HL-60 (cell line): Measurements from ENCODE around the gene AGAP1.

ENCODE experiments used
- DNase-seq, 2 experiments: peaks; one replicate each; pipeline ENCODE4 v3.0.0-alpha.2; 2010 to 2020; ENCODE audit warnings: low read depth in 1 of 2, low spot score in 1 of 2
- H3K27ac ChIP-seq: fragments of 250-450 bp; sonication (Bioruptor Pico); replicated peaks from 2 replicates; pipeline ENCODE4 v1.5.1; 2020; ENCODE audit warnings: mild to moderate bottlenecking, moderate library complexity
- H3K27me3 ChIP-seq: fragments of 250-450 bp; sonication (Bioruptor Pico); 2 replicates; pipeline ENCODE4 v1.5.1; 2021; ENCODE audit warnings: mild to moderate bottlenecking, moderate library complexity; ENCODE audit not compliant: insufficient read depth, poor library complexity, severe bottlenecking
- H3K4me3 ChIP-seq: replicated peaks from 2 replicates; pipeline ENCODE4 v1.5.1; 2011; ENCODE audit warnings: mild to moderate bottlenecking, control low read depth, low read length; ENCODE audit not compliant: insufficient read depth
- GABPA ChIP-seq: IDR thresholded peaks from 2 replicates; pipeline ENCODE4 v1.6.1; 2012; ENCODE audit warnings: low read depth
- POLR2AphosphoS5 ChIP-seq: IDR thresholded peaks from 2 replicates; pipeline ENCODE4 v1.6.1; 2012; ENCODE audit warnings: low read depth
- SPI1 ChIP-seq: IDR thresholded peaks from 2 replicates; pipeline ENCODE4 v1.6.1; 2012; ENCODE audit warnings: low read depth, mild to moderate bottlenecking, borderline replicate concordance
- TF ChIP-seq, protein P1 (sequence below): IDR thresholded peaks from 2 replicates; pipeline ENCODE4 v1.6.1; 2012; ENCODE audit warnings: low read depth; ENCODE audit not compliant: insufficient replicate concordance
- TF ChIP-seq, protein P2 (sequence below): IDR thresholded peaks from one replicate; pipeline ENCODE4 v1.5.1; 2011; ENCODE audit warnings: low read length, control low read depth, inconsistent platforms; ENCODE audit not compliant: insufficient read depth

Gene AGAP1

DNA sequence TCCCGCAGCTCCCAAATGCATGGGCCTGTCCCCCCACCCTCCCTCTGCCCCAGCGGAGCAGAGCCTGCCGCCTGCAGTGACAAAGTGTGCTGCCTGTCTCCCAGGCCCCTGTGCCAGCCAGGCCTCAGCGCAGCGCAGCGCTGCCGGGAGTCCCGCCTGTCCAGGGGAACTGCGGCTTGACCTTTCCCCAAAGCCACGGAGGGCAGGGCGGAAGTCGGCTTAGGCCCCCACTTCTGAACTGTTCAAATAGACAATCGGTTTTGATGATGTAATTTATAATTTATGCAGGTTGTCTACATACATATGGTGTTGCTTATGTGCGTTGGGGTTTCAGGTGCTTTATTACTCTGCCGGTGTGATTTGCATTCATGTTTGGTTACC lies 667.2 kb downstream of the AGAP1 start:
- Histone ChIP-seq H3K4me3 (no peak overlapping the region), H3K27ac (no peak overlapping the region), H3K27me3 (peaks cover 23% of the 10 kb centered on the region)
- no peak for DNase-seq
- TF ChIP-seq, protein P1, sequence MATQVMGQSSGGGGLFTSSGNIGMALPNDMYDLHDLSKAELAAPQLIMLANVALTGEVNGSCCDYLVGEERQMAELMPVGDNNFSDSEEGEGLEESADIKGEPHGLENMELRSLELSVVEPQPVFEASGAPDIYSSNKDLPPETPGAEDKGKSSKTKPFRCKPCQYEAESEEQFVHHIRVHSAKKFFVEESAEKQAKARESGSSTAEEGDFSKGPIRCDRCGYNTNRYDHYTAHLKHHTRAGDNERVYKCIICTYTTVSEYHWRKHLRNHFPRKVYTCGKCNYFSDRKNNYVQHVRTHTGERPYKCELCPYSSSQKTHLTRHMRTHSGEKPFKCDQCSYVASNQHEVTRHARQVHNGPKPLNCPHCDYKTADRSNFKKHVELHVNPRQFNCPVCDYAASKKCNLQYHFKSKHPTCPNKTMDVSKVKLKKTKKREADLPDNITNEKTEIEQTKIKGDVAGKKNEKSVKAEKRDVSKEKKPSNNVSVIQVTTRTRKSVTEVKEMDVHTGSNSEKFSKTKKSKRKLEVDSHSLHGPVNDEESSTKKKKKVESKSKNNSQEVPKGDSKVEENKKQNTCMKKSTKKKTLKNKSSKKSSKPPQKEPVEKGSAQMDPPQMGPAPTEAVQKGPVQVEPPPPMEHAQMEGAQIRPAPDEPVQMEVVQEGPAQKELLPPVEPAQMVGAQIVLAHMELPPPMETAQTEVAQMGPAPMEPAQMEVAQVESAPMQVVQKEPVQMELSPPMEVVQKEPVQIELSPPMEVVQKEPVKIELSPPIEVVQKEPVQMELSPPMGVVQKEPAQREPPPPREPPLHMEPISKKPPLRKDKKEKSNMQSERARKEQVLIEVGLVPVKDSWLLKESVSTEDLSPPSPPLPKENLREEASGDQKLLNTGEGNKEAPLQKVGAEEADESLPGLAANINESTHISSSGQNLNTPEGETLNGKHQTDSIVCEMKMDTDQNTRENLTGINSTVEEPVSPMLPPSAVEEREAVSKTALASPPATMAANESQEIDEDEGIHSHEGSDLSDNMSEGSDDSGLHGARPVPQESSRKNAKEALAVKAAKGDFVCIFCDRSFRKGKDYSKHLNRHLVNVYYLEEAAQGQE: no peak
- TF ChIP-seq, protein P2, sequence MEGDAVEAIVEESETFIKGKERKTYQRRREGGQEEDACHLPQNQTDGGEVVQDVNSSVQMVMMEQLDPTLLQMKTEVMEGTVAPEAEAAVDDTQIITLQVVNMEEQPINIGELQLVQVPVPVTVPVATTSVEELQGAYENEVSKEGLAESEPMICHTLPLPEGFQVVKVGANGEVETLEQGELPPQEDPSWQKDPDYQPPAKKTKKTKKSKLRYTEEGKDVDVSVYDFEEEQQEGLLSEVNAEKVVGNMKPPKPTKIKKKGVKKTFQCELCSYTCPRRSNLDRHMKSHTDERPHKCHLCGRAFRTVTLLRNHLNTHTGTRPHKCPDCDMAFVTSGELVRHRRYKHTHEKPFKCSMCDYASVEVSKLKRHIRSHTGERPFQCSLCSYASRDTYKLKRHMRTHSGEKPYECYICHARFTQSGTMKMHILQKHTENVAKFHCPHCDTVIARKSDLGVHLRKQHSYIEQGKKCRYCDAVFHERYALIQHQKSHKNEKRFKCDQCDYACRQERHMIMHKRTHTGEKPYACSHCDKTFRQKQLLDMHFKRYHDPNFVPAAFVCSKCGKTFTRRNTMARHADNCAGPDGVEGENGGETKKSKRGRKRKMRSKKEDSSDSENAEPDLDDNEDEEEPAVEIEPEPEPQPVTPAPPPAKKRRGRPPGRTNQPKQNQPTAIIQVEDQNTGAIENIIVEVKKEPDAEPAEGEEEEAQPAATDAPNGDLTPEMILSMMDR: no peak
- no peak for TF ChIP-seq SPI1
- no peak for TF ChIP-seq GABPA
- no peak for TF ChIP-seq POLR2AphosphoS5

DNA sequence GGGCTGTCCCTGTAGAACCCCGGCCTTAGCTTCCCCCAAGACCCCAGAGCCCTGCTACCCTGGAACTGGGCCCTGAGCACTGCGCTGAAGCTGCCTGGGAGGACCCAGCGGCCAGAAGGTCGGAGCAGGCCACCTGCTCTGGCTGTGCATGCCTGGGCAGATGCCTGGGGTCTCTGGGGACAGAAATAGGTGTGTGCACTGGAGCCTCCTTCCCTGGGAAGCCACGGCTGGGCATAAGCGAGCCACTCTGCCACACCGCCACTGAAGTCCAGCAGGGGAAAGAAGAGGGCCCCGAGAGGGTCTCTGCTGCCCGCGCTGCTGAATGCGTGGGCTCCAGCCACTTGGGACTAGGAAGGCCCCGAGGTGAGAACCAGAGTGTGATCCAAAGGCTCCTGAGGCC lies 667.7 kb downstream of the AGAP1 start:
- TF ChIP-seq, protein P1: no peak
- TF ChIP-seq SPI1: no peak
- TF ChIP-seq POLR2AphosphoS5: no peak
- TF ChIP-seq, protein P2: no peak
- no peak for TF ChIP-seq GABPA
- H3K27me3 ChIP-seq: peaks cover 28% of the 10 kb centered on the region
- H3K27ac ChIP-seq: no peak overlapping the region
- no peak for DNase-seq
- no peak overlapping the region for H3K4me3 ChIP-seq

DNA sequence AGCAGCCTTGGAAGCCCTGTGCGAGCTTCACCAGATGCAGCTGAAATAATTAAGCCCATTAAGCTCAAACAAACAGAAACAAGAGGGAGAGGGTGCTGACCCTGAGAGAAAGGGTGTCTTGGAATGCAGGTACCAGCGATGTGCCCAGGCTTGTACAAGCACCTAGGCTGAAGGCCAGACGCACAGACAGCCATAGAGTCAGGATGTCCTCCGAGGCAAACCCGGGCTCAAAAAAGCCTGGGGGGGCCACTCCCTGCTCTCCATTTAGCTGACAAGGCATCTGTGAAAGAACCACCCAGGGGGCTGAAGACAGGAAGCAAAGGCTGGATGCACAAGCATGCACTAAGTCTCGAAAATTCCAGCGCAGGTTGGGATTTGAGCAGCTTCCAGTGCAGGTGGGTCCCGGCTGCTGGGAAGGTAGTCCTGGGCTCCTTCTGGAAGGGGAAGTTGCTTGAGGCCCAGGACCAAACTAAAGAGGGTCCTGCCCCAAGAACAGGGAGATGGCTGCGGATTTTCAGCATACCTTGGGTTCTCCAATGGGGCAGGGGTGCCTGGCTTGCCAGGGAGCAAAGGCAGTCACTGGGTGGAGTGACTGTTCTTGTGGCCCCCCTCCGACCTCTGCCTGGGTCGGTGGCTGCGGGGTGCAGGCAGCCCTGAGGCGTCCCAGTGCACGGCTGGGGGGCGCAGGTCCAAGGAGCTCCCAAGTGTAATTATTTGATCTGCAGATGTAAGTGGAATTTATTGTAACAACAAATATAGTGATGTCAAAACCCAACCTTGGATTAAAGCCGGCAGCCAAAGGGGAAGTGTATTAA lies 668.4 kb downstream of the AGAP1 start:
- H3K4me3 ChIP-seq: no peak overlapping the region
- no peak for DNase-seq
- H3K27me3 ChIP-seq: peaks cover 33% of the 10 kb centered on the region

More for the DNA sequence above, 668.4 kb downstream of the AGAP1 start:
- no peak overlapping the region for H3K27ac ChIP-seq
- TF ChIP-seq SPI1: no peak
- TF ChIP-seq POLR2AphosphoS5: no peak
- TF ChIP-seq, protein P2: no peak
- TF ChIP-seq GABPA: no peak
- TF ChIP-seq, protein P1: no peak
